Naive thymus-derived CD8-positive, alpha-beta T cell (primary cell): ENCODE results near the gene RASD2. TPM values are rescaled to one million over a fixed set of nuclear protein-coding genes. Genes with fewer than 3 reads are reported as not detected.

Experiments used
- ATAC-seq, 2 donors: fragments of 150-1000 bp; cut with Tn5 transposase in 1 of 2; sonication (Bioruptor Pico), chemical (Tn5 transposase) in 1 of 2; 1 replicate in 1 of 2; 2 replicates in 1 of 2; pipeline ENCODE4 v1.10.0; 2021; ENCODE audit warnings: mild to moderate bottlenecking in 2 of 2, moderate library complexity in 2 of 2
- POLR2A ChIA-PET: fragments of 350-600 bp; sonication (Branson Sonifier 250); formaldehyde crosslinking; loops from one replicate; lab custom pipeline; 2021; ENCODE audit warnings: antibody characterized with exemption; lab: Charles Lee
- DNase-seq, 10 donors: peaks; one replicate each; pipeline versions ENCODE4 v3.0.0 to v3.0.0-alpha.2; 2020 to 2022
- H3K27ac Mint-ChIP-seq, 10 donors: one replicate each; pipeline ENCODE4 v1.8.0; 2020 to 2022; ENCODE audit warnings: mild to moderate bottlenecking in 10 of 10, mixed read lengths in 10 of 10, moderate library complexity in 4 of 10, inconsistent platforms in 1 of 10
- H3K27me3 Mint-ChIP-seq, 5 donors: one replicate each; pipeline ENCODE4 v1.8.0; 2021 to 2022; ENCODE audit warnings: mixed read lengths in 5 of 5
- H3K36me3 Mint-ChIP-seq, 3 donors: one replicate each; pipeline ENCODE4 v1.8.0; 2020 to 2022; ENCODE audit warnings: mixed read lengths in 3 of 3, mild to moderate bottlenecking in 2 of 3, inconsistent platforms in 1 of 3
- H3K4me1 Mint-ChIP-seq, 4 donors: one replicate each; pipeline ENCODE4 v1.8.0; 2021 to 2022; ENCODE audit warnings: mixed read lengths in 4 of 4
- H3K4me3 Mint-ChIP-seq, 10 donors: one replicate each; pipeline ENCODE4 v1.8.0; 2020 to 2022; ENCODE audit warnings: mild to moderate bottlenecking in 10 of 10, mixed read lengths in 10 of 10, moderate library complexity in 6 of 10, inconsistent platforms in 1 of 10
- H3K9me3 Mint-ChIP-seq, 9 donors: one replicate each; pipeline ENCODE4 v1.8.0; 2020 to 2022; ENCODE audit warnings: mixed read lengths in 9 of 9, mild to moderate bottlenecking in 3 of 9, inconsistent platforms in 1 of 9, moderate library complexity in 1 of 9
- polyA plus RNA-seq, 3 donors: library from polyadenylated mRNA; unstranded; fragments of 300-500 nt; fragmentation: Illumina TruSeq; gene quantifications; one replicate each; pipeline ENCODE4 v1.2.3, GENCODE V29; 2021
- total RNA-seq, 8 experiments: library from RNA in 2 of 8; stranded (reverse) in 2 of 8; gene quantifications; one replicate each; pipeline ENCODE4 v1.2.3 and lab custom pipeline; 2021 to 2026

The RASD2 gene
- total and polyA plus RNA-seq, 5 experiments from 2014 or later: 0.11 TPM; not detected in 4

DNA sequence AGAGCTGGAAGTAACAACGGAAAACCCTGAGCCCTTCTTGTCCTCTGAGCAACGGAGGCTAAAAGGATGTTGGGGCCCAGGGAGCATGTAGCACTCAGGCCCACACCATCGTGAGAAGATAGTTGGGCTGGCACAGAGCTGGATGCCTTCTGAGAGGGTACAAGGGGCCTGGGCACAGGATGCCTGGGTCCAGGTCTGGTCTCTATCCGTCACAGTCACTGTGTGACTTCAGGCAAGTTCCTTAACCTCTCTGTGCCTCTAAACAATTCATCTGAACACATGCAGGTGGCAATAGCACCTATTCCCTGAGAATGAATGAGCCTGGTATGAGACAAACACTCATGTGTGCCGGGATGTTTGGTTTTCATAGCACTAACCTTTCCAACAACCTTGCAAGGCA is 47.3 kb downstream of the RASD2 start:
- no peak overlapping the region for H3K27ac Mint-ChIP-seq
- no peak for ATAC-seq
- H3K36me3 Mint-ChIP-seq: no peaks in the 10 kb centered on the region
- no peaks in the 10 kb centered on the region for H3K9me3 Mint-ChIP-seq
- H3K27me3 Mint-ChIP-seq: peaks cover 1 to 14% (median 5%) of the 10 kb centered on the region in 5 donors
- POLR2A ChIA-PET: no interaction called here
- no peak overlapping the region for H3K4me3 Mint-ChIP-seq
- H3K4me1 Mint-ChIP-seq: peaks cover 0 to 2% (median 0%) of the 10 kb centered on the region in 4 donors
- no peak for DNase-seq

DNA sequence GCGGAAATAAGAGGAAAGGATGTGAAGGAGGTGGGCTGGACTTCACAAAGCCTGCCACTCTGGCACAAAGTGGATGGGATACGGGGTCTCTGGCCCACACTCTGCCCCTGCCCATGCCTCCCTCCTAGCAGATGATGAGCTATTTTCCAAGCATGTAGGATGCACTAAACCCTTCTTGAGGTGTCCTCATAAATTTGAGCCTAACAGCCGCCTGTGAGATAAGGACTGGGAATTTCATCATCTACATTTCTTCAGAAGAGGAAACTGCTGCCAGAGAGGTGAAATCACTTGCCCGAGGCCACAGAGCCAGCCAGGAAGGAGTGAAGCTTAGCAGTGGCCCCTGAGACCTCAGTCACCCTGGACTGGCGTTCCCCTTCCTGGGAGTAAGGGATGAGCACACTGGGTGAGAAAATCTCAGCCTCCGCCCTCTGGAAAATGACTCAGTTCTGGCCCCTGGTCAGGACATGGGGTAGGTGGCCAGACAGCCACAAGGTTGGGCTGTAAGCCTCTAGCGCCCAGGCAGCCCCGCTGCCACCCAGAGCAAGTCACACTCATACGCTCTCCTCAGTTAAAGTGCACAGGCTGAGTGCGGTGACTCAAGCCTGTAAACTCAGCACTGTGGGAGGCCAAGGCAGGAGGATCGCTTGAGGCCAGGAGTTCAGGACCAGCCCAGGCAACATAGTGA is 48.6 kb downstream of the RASD2 start:
- POLR2A ChIA-PET: no interaction called here
- DNase-seq (no peak), ATAC-seq (no peak)
- Mint-ChIP-seq H3K9me3 (no peaks in the 10 kb centered on the region), H3K36me3 (no peaks in the 10 kb centered on the region), H3K4me1 (no peaks in the 10 kb centered on the region), H3K27me3 (peaks cover 0 to 14% (median 2%) of the 10 kb centered on the region in 5 donors), H3K27ac (no peak overlapping the region), H3K4me3 (no peak overlapping the region)

DNA sequence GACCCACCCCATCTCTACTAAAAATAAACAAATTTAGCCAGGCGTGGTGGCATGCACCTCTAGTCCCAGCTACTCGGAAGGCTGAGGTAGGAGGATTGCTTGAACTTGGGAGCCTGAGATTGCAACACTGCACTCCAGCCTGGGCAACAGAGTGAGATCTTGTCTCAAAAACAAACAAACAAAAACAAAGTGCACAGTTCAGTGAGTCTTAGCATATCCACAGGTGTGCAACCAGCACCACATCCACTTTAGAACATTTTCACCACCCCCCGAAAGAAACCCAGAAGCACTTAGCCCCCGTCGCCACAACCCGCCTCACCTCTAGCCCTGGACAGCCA is 49.1 kb downstream of the RASD2 start:
- DNase-seq (no peak), ATAC-seq (no peak)
- POLR2A ChIA-PET: no interaction called here
- Mint-ChIP-seq H3K4me3 (no peak overlapping the region), H3K4me1 (no peaks in the 10 kb centered on the region), H3K36me3 (no peaks in the 10 kb centered on the region), H3K27ac (no peak overlapping the region), H3K9me3 (no peaks in the 10 kb centered on the region), H3K27me3 (peaks cover 0 to 14% (median under 1%) of the 10 kb centered on the region in 5 donors)

DNA sequence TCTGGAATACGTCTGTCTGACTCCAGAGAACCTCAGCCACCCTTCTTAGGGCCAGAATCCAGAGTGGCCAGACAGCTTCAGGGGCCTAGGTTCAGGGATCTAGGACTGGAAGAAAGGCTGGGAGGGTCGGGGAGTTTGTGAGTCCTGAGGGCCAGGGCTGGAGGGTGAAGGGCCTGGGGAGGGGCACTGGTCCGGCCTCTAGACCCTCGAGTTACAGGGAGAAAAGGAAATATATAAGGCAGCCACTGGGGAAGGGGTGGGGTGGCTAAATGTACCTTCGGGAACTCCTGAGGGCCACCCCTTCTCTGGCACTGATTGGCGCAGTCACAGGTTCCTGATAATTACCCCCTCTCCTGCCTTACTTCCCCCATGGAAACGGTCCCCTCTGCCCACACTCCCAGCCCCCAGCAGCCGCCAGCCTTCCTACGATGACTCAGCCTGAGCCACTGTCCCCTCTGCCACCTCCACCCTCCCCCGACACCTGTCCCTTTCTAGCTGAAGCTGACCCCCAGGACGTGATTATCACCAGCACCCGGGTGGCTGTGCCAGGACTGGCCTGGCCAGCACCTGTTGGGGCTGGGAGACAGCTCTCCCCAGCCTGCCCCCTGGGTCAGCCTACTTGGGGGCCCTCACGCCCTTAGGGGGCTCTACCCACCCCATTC is 50.1 kb downstream of the RASD2 start:
- POLR2A ChIA-PET: no interaction called here
- ATAC-seq: no peak
- no peak overlapping the region for H3K27ac Mint-ChIP-seq

DNA sequence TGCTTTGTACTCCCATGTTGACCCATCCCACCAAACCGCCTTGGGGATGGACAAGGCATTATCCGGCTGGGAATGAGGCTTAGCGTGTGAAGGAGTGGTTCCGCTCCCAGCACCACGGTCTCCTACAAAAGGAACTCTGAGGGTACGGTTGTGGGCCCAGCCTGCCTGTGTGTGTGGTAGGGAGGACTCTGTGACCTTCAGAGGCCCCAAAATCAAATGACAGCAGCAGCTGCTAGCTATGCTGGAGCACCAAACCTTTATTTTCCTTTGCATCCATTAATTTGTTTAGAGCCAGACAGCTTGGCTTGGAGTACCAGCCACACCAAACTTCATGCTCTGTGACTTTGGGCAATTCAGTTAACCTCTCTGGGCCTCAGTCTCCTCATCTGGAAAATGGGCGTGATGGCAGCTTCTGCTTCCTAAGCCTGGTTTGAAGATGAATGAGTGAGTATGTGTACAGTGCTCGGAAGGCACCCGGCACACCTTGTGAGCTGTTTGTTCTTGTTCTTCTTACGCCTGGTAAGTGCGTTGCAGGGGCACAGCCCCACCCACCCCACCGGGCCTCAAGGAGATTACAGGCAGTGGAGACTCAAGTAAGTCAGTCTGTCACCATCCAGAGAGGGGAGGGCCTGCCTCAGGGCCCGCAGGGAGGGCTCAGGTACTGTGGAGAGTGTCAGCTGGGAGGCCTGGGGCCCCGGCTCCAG is 51.2 kb downstream of the RASD2 start:
- no peak for ATAC-seq
- POLR2A ChIA-PET: no interaction called here
- no peak overlapping the region for H3K27ac Mint-ChIP-seq
- no peak overlapping the region for H3K4me3 Mint-ChIP-seq
- H3K36me3 Mint-ChIP-seq: peaks cover 0 to 1% (median 0%) of the 10 kb centered on the region in 3 donors
- H3K27me3 Mint-ChIP-seq: peaks cover 0 to 15% (median 0%) of the 10 kb centered on the region in 5 donors
- H3K9me3 Mint-ChIP-seq: no peaks in the 10 kb centered on the region
- H3K4me1 Mint-ChIP-seq: no peaks in the 10 kb centered on the region
- no peak for DNase-seq

More for the DNA sequence above, 50.1 kb downstream of the RASD2 start:
- Mint-ChIP-seq H3K9me3 (no peaks in the 10 kb centered on the region), H3K27me3 (peaks cover 0 to 15% (median 0%) of the 10 kb centered on the region in 5 donors), H3K4me1 (no peaks in the 10 kb centered on the region), H3K36me3 (peaks cover 0 to 1% (median 0%) of the 10 kb centered on the region in 3 donors), H3K4me3 (no peak overlapping the region)
- no peak for DNase-seq

DNA sequence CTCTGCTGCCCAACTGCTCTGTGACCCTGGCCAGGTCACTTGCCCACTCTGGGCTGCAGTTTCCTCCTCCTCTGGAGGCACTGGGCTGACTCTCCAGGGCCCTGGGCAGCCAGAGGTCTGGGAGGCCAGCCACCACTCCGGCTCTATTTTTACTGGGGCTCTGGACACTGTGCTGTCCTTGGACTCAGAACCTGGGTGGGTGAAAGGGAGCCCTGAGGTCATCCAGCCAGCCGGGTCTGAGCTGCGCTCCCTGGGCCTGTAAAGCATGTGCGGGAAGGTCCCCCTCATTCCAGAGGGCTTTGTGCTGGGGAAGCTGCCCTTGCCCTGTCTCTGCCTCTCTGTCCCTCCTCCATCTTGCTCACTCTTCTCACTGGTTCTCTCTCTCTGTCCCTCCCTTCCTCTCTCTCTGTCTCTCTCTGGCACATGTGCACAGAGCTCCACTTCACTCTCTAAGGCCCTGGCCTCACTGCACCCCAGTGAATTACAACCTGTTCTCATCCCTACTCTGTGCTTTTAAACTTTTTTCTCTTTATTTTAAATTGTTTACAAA is 51.9 kb downstream of the RASD2 start:
- H3K4me3 Mint-ChIP-seq: no peak overlapping the region
- H3K27ac Mint-ChIP-seq: peak overlapping the region in 1 of 10 donors; percentile 24

DNA sequence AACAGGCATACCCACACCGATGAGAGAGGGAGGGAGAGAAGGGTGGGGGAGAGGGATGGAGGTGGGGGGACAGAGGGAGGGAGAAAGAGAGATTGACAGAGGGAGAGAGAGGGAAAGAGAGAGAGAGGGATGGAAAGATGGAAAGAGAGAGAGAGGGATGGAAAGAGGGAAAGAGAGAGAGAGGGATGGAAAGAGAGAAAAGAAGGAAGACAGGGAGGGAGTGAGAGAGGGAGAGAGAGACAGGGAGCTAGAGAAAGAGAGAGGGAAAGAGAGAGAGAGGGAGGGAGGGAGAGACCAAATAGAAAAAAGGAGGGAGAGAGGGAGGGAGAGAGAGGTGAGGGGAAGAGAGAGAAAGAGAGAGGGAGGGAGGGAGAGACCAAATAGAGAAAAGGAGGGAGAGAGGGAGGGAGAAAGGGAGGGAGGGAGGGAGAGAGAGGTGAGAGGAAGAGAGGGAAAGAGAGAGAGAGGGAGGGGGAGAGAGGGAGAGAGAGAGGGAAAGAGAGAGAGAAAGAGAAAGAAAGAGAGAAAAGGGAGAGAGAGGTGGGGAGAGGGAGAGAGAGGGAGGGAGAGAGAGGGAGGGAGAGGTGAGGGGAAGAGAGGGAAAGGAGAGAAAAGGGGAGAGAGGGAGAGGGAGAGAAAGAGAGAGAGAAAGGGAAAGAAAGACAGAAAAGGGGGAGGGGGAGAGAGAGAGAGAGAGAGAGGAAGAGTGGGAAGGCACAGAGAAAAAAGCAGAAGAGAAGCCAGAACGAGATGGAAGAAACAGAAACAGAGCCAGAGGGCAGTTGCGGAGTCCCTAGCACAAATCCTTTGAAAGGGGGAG is 52.6 kb downstream of the RASD2 start:
- Mint-ChIP-seq H3K36me3 (peaks cover 0 to 1% (median 0%) of the 10 kb centered on the region in 3 donors), H3K27ac (no peak overlapping the region), H3K4me1 (no peaks in the 10 kb centered on the region), H3K9me3 (no peaks in the 10 kb centered on the region), H3K4me3 (no peak overlapping the region), H3K27me3 (peaks cover 0 to 15% (median 0%) of the 10 kb centered on the region in 5 donors)
- ATAC-seq (no peak), DNase-seq (no peak)
- POLR2A ChIA-PET: no interaction called here

More for the DNA sequence above, 51.9 kb downstream of the RASD2 start:
- ATAC-seq (no peak), DNase-seq (no peak)
- H3K4me1 Mint-ChIP-seq: no peaks in the 10 kb centered on the region
- peaks cover 0 to 15% (median 0%) of the 10 kb centered on the region in 5 donors for H3K27me3 Mint-ChIP-seq
- POLR2A ChIA-PET: no interaction called here
- H3K36me3 Mint-ChIP-seq: peaks cover 0 to 1% (median 0%) of the 10 kb centered on the region in 3 donors
- no peaks in the 10 kb centered on the region for H3K9me3 Mint-ChIP-seq

DNA sequence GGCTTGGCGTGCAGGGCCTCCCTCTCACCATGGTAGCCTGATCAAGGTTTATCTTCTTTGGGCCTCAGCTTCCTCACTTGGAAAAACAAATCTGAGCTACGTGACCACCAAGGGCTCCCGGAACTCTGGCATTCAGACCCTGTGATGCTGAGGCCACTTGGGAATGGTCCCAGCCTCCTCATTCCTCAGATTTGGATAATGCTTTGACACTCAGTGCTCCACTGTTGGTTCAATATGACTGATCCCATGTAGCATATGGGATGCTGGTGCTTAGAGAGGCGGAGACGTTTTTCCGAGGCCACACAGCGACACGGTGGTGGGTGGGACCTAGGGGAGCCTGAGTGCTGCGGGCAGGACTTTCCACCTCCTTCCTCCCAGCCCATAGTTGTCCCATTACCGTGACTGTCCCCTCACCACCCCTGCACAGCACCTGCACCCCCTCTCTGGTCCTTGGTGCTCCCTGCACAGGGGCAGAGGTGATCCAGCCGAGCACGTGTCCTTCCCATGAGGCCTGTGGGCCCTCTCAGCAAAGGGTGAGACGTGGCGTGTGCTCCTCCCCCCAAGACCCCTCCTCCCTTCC is 53.4 kb downstream of the RASD2 start:
- Mint-ChIP-seq H3K36me3 (peaks cover 0 to 1% (median 0%) of the 10 kb centered on the region in 3 donors), H3K4me1 (no peaks in the 10 kb centered on the region), H3K9me3 (no peaks in the 10 kb centered on the region), H3K27me3 (peaks cover 0 to 15% (median 0%) of the 10 kb centered on the region in 5 donors), H3K4me3 (no peak overlapping the region), H3K27ac (no peak overlapping the region)
- DNase-seq (no peak), ATAC-seq (no peak)
- POLR2A ChIA-PET: no interaction called here

DNA sequence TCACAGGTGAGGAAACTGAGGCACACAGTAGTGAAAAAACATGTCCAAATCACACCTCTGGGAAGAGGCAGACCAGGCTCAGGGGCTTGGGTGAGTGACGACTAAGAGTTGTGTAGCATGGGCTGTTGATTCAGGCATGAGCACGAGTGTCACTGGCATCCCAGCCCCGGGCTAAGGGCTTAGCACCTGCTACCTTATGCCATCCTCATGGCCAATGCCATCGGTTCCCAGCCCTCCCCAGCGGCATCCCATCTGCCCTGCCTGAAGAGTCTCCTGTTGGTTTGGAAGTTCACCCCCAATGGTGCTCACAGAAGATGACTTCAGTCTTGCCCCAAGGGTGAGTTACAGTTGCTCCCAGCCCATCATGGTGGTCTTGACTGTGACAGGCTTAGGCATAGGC is 54.1 kb downstream of the RASD2 start:
- Mint-ChIP-seq H3K4me3 (no peak overlapping the region), H3K36me3 (peaks cover 0 to 1% (median 0%) of the 10 kb centered on the region in 3 donors), H3K9me3 (no peaks in the 10 kb centered on the region), H3K4me1 (no peaks in the 10 kb centered on the region), H3K27me3 (peaks cover 0 to 15% (median 0%) of the 10 kb centered on the region in 5 donors), H3K27ac (no peak overlapping the region)
- POLR2A ChIA-PET: no interaction called here
- DNase-seq (no peak), ATAC-seq (no peak)

DNA sequence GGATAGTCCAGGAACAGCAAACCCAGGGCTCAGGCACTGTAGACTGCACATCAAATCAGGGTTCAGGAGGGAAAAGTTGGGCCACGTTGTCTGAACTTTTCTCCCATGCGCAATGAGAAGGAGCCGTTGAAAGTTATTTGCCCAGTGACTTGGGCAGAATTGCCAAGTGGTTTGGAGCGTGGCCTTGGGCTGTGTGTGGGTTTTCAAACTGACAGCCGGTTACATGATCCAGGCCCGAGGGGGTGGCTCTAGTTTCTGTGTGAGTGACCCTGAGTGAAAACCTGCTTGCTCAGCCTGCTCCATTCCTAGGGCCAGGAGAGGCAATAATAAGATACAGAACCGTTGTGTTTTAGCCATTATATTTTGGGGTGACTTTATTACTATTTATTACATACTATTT is 56.2 kb downstream of the RASD2 start:
- Mint-ChIP-seq H3K27ac (no peak overlapping the region), H3K9me3 (no peaks in the 10 kb centered on the region), H3K27me3 (peaks cover 0 to 14% (median 0%) of the 10 kb centered on the region in 5 donors), H3K4me3 (no peak overlapping the region), H3K4me1 (no peaks in the 10 kb centered on the region), H3K36me3 (peaks cover 0 to 1% (median 0%) of the 10 kb centered on the region in 3 donors)
- POLR2A ChIA-PET: no interaction called here
- DNase-seq (no peak), ATAC-seq (no peak)

DNA sequence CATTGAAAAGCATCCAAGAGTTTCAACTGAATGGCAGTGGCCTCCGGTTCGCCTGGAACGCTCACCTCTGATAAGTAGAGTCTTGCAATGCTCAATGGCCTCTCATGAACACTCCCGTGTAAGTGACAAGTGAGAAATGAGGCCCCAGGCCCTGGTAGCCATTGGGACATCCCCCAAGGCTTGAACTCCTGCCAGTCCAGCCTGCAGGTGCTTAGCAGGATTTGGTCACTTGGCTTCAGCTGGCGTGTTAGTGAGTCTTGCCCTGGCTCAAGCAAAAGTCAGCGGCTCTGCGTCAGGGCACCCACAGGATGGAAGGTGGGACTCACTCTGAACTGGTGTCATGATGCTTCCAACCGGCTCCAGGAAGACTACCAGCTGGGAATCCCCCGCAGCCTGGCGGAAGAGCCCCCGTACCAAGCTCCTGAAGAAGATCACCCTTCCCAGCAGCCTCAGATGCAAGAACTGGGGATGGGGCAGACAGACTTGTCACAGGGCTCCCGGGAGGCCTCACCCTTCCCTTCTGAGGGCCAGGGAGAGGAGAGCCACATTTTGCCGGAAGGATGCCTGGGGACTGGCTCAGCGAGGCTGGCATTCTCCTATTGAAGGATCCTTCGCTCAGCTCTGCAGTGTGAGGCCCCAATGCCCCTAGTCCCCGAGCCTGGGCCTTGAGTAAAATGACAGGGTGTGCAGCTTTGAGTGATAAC is 57.2 kb downstream of the RASD2 start:
- H3K4me3 Mint-ChIP-seq: no peak overlapping the region
- peaks cover 0 to 1% (median 0%) of the 10 kb centered on the region in 3 donors for H3K36me3 Mint-ChIP-seq
- no peak overlapping the region for H3K27ac Mint-ChIP-seq
- POLR2A ChIA-PET: no interaction called here
- no peaks in the 10 kb centered on the region for H3K4me1 Mint-ChIP-seq
- H3K9me3 Mint-ChIP-seq: no peaks in the 10 kb centered on the region
- DNase-seq (no peak), ATAC-seq (no peak)
- H3K27me3 Mint-ChIP-seq: peaks cover 0 to 7% (median 0%) of the 10 kb centered on the region in 5 donors

DNA sequence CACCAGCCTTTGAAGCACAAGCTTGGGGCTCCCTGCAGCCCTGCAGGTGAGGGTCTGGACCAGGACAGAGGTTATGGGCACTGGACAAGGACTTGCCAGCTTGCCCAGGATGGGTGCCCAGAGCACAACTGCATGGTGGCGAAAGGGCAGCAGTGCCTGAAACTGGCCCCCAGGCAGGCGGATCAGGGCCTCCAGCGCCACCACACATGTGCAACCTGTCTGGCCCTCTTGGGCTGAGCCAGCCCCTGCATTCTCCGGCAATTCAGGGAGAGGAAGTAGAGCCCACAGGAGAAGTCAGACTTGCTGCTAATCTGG is 57.7 kb downstream of the RASD2 start:
- peaks cover 0 to 7% (median 0%) of the 10 kb centered on the region in 5 donors for H3K27me3 Mint-ChIP-seq
- no peaks in the 10 kb centered on the region for H3K9me3 Mint-ChIP-seq
- H3K4me3 Mint-ChIP-seq: no peak overlapping the region
- POLR2A ChIA-PET: no interaction called here
- H3K27ac Mint-ChIP-seq: no peak overlapping the region
- DNase-seq: no peak
- peaks cover 0 to 1% (median 0%) of the 10 kb centered on the region in 3 donors for H3K36me3 Mint-ChIP-seq
- no peak for ATAC-seq
- peaks cover 0 to 2% (median 0%) of the 10 kb centered on the region in 4 donors for H3K4me1 Mint-ChIP-seq
